DND-41 (cell line): ENCODE data around the gene ATP8A2.

Source experiments
- CTCF ChIP-seq: IDR thresholded peaks from 2 replicates; pipeline ENCODE4 v1.5.1; 2012; ENCODE audit warnings: borderline replicate concordance, low read length, moderate library complexity, mild to moderate bottlenecking; ENCODE audit not compliant: poor library complexity, severe bottlenecking; ENCODE audit errors: extremely low read depth
- EZH2 ChIP-seq: IDR thresholded peaks from 3 replicates; pipeline ENCODE4 v1.6.1; 2012; ENCODE audit warnings: borderline replicate concordance, low read depth, mild to moderate bottlenecking, moderate library complexity, low read length, inconsistent platforms; ENCODE audit not compliant: severe bottlenecking

- TF ChIP-seq CTCF (no peak), EZH2 (no peak)
Measured at GRCh38 chr13:25518441-25518840, 146.7 kb downstream of the ATP8A2 start.
